ENCODE measurements around the gene SSR4. TPM values are rescaled to one million over a fixed set of nuclear protein-coding genes. Genes with fewer than 3 reads are reported as not detected.

Gene SSR4
- total RNA-seq, 1 donor: 133 TPM

- no peak overlapping the region for H3K4me3 ChIP-seq (ENCODE audit: low read depth, low read length)
- no peak for DNase-seq (ENCODE audit: low read depth)
- TF ChIP-seq, protein P1, sequence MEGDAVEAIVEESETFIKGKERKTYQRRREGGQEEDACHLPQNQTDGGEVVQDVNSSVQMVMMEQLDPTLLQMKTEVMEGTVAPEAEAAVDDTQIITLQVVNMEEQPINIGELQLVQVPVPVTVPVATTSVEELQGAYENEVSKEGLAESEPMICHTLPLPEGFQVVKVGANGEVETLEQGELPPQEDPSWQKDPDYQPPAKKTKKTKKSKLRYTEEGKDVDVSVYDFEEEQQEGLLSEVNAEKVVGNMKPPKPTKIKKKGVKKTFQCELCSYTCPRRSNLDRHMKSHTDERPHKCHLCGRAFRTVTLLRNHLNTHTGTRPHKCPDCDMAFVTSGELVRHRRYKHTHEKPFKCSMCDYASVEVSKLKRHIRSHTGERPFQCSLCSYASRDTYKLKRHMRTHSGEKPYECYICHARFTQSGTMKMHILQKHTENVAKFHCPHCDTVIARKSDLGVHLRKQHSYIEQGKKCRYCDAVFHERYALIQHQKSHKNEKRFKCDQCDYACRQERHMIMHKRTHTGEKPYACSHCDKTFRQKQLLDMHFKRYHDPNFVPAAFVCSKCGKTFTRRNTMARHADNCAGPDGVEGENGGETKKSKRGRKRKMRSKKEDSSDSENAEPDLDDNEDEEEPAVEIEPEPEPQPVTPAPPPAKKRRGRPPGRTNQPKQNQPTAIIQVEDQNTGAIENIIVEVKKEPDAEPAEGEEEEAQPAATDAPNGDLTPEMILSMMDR (IDR thresholded peaks at IDR 0.05; ENCODE audit: insufficient read depth, low read depth, low read length): no peak
Measured at GRCh38 chrX:153762626-153763173, 31.8 kb upstream of the SSR4 start.

- no peak overlapping the region for H3K4me3 ChIP-seq (ENCODE audit: low read depth, low read length)
- DNase-seq (ENCODE audit: low read depth): no peak
- TF ChIP-seq, protein P1 (IDR thresholded peaks at IDR 0.05; ENCODE audit: insufficient read depth, low read depth, low read length): no peak
Measured at GRCh38 chrX:153763298-153763932, 31.1 kb upstream of the SSR4 start.

DNA sequence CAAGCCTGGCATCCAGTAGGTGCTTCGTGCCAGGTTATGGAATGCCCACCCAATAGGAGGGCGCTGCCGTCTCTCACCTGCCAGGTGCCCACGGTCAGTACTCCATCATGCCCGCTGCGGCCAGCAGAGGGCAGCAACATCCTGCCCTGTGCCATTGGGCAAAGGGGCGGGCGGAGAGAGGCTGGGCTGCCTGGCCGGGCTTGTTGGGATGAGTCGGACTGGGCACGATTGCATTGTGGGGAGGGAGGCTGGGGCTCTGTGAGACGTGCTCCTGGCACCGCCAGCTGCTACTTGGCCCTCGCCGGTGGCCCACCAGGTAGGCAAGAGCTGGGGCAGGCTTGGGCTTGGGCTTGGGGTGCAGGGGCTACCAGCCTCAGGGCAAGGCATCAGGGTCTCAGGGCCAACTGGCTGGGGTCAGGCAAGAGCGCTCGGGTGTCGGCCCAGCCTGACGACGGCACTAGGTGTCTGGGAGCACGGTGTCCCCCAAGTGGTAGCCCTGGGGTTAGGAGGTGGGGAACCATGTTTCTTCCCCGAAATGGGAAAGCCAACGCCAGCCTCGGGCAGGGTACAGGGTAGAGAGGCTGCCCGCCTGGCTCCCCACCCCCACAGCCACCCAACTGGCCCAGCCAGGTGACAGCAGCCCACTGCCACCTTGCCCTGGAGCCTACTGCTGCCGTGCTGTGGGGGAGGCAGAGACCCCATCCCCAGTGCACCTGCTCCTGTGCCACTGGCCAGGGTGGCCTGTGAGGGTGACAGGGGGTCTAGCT, 30.3 kb upstream of the SSR4 start, which contains the start of gene PLXNB3:
PLXNB3 (plus strand) TSS at position 261 of the 767 bp plus-strand sequence. CDS start 1,287 bp downstream, outside the sequence.
- TF ChIP-seq, protein P1 (IDR thresholded peaks at IDR 0.05; ENCODE audit: insufficient read depth, low read depth, low read length): peak; percentile 70
- H3K4me3 ChIP-seq (ENCODE audit: low read depth, low read length): no peak within 1 kb of the TSS
- DNase-seq (ENCODE audit: low read depth): peak; percentile 57

GRCh38 chrX:153764786-153765137, 29.7 kb upstream of the SSR4 start:
- TF ChIP-seq, protein P1 (IDR thresholded peaks at IDR 0.05; ENCODE audit: insufficient read depth, low read depth, low read length): no peak
- no peak overlapping the region for H3K4me3 ChIP-seq (ENCODE audit: low read depth, low read length)
- DNase-seq (ENCODE audit: low read depth): no peak

GRCh38 chrX:153765138-153766079, 29.1 kb upstream of the SSR4 start:
- TF ChIP-seq, protein P1 (IDR thresholded peaks at IDR 0.05; ENCODE audit: insufficient read depth, low read depth, low read length): no peak
- H3K4me3 ChIP-seq (ENCODE audit: low read depth, low read length): peak overlapping the region; percentile 52
- DNase-seq (ENCODE audit: low read depth): peak; percentile 23

DNA sequence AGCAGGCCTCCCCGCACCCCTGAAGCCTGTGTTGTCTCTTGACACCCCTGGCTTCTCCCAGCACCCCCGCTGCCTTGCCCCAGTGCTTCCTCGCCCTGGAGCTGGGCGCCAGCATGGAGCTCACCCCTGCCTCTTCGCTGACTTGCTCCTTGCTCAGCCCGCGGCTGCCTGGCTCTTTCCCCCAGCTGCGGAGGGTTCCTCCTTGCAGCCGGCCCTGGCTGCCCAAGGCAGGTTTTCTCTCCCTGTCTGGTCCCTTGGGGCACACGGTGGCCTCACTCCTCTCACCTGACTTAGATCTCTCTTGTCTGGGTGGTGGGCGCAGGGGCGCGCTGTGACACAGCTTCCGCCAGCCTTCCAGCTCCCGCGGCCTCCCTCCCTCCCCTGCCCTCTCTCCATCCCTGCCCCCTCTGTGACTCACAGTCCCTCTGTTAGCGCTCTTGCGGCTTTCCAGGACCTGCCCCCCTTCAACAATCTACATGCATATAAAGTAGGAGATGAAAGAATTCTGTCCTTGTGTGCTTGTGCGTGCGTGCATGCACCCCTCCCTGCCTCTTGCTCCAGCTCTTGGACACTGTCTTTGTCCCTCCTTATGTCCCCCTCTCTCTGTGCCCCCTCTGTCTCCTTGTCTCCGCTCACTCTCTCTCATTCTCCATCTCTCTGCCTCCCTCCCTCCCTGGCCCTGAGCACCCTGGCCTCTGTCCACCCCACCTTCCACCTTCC, 28.2 kb upstream of the SSR4 start:
- TF ChIP-seq, protein P1 (IDR thresholded peaks at IDR 0.05; ENCODE audit: insufficient read depth, low read depth, low read length): no peak
- DNase-seq (ENCODE audit: low read depth): peak; percentile 62
- H3K4me3 ChIP-seq (ENCODE audit: low read depth, low read length): peak overlapping the region; percentile 52

Data from fibroblast of villous mesenchyme (primary cell).